SW 1271 (cell line): ENCODE results near the gene PRAMEF1.
A peak's percentile ranks its signal among the peaks of the same experiment; 100 is the strongest.
"Not testable (repeated sequence)": the region's sequence is repeated elsewhere in the genome, so short reads cannot be mapped to it uniquely, and the experiment has no call there.

Experiments used
- DNase-seq, 2 experiments: peaks; one replicate each; lab custom pipeline; 2025; lab: John Stamatoyannopoulos, UW

PRAMEF1 gene

GRCh38 chr1:12791097-12791496 lies at the start of gene PRAMEF1:
PRAMEF1 (plus strand) TSS chr1:12791397; CDS start chr1:12793228, 1,831 bp downstream.
- not testable (repeated sequence) for DNase-seq

GRCh38 chr1:12741946-12742345 lies 49.3 kb upstream of the PRAMEF1 start:
- DNase-seq = no peak

- no peak for DNase-seq
These were observed 45.8 kb upstream of the PRAMEF1 start for GRCh38 chr1:12745126-12745991.

- peak in 1 of 2 experiments; percentile 2 for DNase-seq
These were observed 45.2 kb upstream of the PRAMEF1 start, which contains the start of gene CFAP107 for GRCh38 chr1:12745992-12746323. CFAP107 (plus strand) TSS chr1:12746200; CDS start chr1:12746431, 231 bp downstream.

GRCh38 chr1:12748778-12749355 lies 42.3 kb upstream of the PRAMEF1 start:
- DNase-seq = no peak

GRCh38 chr1:12754738-12755137 lies 36.5 kb upstream of the PRAMEF1 start:
- DNase-seq = no peak

- no peak for DNase-seq
These were observed 34.9 kb upstream of the PRAMEF1 start for GRCh38 chr1:12756273-12756672.

- DNase-seq = no peak
These were observed 34.3 kb upstream of the PRAMEF1 start for GRCh38 chr1:12756768-12757413.

- no peak for DNase-seq
These were observed 33.4 kb upstream of the PRAMEF1 start for GRCh38 chr1:12757836-12758235.

- DNase-seq = no peak
These were observed 30.9 kb upstream of the PRAMEF1 start for GRCh38 chr1:12760256-12760795.

- no peak for DNase-seq
These were observed 29.4 kb upstream of the PRAMEF1 start for GRCh38 chr1:12761781-12762180.

- DNase-seq = no peak
These were observed 28.4 kb upstream of the PRAMEF1 start for GRCh38 chr1:12762766-12763165.

- DNase-seq = no peak
These were observed 27.7 kb upstream of the PRAMEF1 start for GRCh38 chr1:12763479-12763878.

- no peak for DNase-seq
These were observed 27.2 kb upstream of the PRAMEF1 start for GRCh38 chr1:12764016-12764415.

- no peak for DNase-seq
These were observed 22.2 kb upstream of the PRAMEF1 start for GRCh38 chr1:12769031-12769430.

- DNase-seq = no peak
These were observed 21.2 kb upstream of the PRAMEF1 start for GRCh38 chr1:12769976-12770505.

- DNase-seq = no peak
These were observed 20.6 kb upstream of the PRAMEF1 start for GRCh38 chr1:12770620-12771019.

GRCh38 chr1:12771186-12771585 lies 20.0 kb upstream of the PRAMEF1 start:
- no peak for DNase-seq

GRCh38 chr1:12772520-12772919 lies 18.7 kb upstream of the PRAMEF1 start:
- DNase-seq = no peak

- no peak for DNase-seq
These were observed 17.8 kb upstream of the PRAMEF1 start, which contains the start of gene PRAMEF12 for GRCh38 chr1:12773438-12773837. PRAMEF12 (plus strand) TSS chr1:12773738; CDS start chr1:12774868, 1,130 bp downstream.

GRCh38 chr1:12774801-12775345 lies 16.3 kb upstream of the PRAMEF1 start:
- DNase-seq = no peak

- DNase-seq = no peak
These were observed 15.8 kb upstream of the PRAMEF1 start for GRCh38 chr1:12775443-12775842.
